Activated CD4-positive, CD25-positive, alpha-beta regulatory T cell treated with anti-CD3 and anti-CD28 coated beads, Interleukin-2, amount 50 U/mL, for 24 hours (primary cell): ENCODE data around the gene RHOF.

ENCODE experiments used
- ATAC-seq, 2 donors: fragments of 150-1000 bp; cut with Tn5 transposase; one replicate each; pipeline ENCODE4 v1.10.0; 2021; ENCODE audit warnings: mild to moderate bottlenecking in 1 of 2, moderate library complexity in 1 of 2

Gene RHOF

DNA sequence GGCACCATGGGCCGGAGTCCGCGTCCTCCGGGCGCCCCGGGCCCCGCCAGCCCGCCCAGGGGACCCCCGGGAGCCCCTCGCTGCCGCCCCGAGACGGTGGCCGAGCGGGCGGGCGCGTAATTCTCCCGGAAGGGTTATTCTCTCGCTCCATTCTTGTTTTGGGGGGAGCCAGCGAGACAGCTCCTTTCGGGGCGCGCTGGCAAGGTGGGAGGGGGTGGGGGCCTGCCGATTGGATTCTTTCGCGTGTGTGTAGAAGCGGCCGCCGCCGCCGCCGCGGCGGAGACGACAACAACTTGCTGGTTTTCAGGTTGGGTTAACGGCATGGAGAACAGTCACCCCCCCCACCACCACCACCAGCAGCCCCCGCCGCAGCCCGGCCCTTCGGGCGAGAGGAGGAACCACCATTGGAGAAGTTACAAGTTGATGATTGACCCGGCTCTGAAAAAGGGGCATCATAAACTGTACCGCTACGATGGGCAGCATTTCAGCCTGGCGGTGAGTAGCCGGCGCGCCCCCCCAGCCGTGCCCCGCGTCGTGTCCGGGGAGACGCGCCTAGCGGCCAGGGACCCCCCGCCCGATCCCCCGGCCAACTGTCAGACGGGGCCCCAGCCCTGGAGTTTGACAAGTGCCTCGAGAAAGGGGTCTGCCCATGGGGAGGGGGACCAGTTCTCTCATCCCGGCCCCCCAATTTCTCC, 11.1 kb upstream of the RHOF start:
- ATAC-seq, result no peak

- no peak for ATAC-seq
Observed at GRCh38 chr12:121803861-121804416, 10.5 kb upstream of the RHOF start, which contains the start of gene SETD1B. TSS of gene SETD1B (plus strand) at chr12:121804009. CDS start at chr12:121804738, 729 bp downstream.

- ATAC-seq, result peak; percentile 59 to 62
Observed at GRCh38 chr12:121802843-121803698, 9.6 kb upstream of the RHOF start.

GRCh38 chr12:121802485-121802842, 9.0 kb upstream of the RHOF start:
- no peak for ATAC-seq

GRCh38 chr12:121801595-121802484, 8.4 kb upstream of the RHOF start:
- peak; percentile 0 to 3 for ATAC-seq

GRCh38 chr12:121800694-121801594, 7.5 kb upstream of the RHOF start:
- peak; percentile 4 to 5 for ATAC-seq

DNA sequence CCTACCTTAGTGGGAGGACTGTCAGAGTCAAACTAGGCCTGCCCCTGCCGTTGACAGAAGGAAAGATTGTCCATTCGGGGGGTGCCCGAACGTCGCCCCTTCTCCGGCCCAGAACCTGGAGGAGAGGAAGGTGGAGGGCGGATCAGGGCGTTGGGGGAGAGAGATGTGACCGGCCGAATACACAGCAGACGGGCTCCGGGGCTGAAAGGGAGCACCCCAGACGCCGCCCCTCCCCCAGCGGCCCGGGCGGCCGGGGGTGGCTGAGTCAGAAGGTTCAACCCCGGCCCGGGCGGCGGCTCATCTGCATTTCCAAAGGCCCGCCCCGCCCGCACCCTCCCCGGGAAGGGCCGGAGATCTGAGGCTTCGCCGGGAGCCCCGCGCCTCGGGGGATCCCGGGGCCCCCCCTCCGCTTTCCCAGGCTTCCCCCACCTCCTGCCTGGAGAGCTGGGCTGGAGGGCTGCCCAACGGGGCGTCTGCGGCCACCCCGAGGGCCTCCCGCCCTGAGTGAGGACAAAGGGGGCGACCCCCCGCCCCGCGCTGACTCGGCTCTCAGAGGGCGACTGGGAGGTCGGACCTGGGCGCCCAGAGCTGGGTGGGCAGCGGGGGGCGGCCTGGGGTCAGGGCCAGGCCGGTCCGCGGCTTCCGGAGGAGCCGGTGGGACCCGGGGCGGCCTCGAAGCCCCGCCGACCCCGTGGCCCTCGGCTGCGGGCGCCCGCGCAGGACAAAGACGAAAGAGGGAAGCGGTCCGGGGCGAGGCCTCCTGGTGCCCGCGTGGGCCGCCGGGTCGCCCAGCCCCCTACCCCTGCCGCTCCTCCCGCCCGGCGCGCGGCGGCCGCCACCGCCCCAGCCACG, 6.6 kb upstream of the RHOF start:
- ATAC-seq, result peak; percentile 28 to 45

DNA sequence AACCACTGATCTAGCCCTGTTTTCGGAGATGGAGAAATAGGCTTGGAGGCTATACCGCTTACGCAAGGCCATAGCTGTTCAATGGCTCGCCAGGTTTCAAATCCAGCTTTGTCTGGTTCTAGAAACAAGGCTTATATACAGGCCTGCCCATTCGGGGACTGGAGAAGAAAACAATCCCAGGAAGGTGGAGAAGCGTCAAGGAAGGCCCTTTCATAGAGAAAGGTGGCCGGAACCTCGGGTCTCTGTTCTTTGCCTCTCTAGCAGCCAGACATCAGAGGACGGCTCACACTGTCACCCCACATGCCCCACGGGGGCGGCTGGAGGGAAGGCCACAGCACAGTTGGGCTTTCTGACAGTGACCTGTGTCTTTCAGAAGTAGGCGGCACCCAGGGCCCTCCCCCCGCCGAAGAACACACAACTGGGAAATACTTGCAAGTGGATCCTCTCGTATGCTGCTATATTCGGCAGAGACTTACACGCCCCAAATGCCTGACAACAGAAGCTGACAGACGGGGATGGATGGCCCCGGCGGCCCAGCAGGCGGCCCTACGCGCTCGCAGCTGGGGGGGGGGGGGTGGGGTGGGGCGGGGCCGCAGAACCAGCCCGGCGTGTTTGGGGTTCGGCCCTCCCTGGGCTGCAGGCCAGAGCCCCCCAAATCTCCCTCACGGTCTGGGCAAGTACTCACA, 5.8 kb upstream of the RHOF start:
- ATAC-seq, result peak in 1 of 2 donors; percentile 11

- no peak for ATAC-seq
Observed at GRCh38 chr12:121798787-121799155, 5.3 kb upstream of the RHOF start.

DNA sequence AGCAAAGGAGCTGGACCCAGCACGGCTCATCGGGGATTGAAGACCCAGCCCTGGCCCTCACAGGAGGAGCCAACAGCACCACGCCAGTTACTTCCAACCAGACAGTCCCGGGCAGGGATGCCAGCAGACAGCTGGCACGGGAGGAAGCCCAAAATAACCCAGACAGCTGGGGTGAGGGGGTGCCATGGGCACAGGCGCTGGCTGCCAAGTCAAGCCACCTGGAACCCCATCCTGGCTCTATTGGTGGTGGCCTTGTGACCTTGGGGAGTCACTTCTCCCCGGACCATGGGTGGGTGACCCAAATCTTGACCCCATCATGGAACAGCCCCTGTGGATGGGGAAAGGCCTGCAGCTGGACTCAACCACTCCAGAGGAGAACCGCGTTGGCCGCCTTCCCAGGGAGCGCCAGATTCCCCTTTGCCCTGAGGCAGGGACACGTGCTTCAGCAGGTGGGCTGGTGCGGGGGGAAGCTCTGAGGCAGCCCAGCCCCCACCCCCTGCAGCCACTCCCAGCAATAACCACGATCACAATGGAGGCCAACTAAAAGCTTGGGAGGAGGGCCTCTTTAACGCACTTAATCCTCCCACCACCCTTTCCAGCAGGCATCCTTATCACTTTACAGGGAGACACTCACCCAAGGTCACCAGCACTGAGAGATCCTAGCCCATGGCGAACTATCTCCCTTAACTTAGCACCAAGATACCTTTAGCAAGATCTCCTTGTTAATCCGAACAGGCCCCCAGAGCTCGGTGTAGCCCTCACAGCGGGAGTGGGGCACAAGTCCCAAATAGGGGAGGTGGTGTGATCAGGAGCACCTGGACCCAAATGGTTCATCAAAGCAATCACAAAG, 4.7 kb upstream of the RHOF start:
- no peak for ATAC-seq

- ATAC-seq, result no peak
Observed at GRCh38 chr12:121796855-121797751, 3.6 kb upstream of the RHOF start.

- peak; percentile 14 for ATAC-seq
Observed at GRCh38 chr12:121795034-121795968, 1.8 kb upstream of the RHOF start.

- peak; percentile 9 to 16 for ATAC-seq
Observed at GRCh38 chr12:121794534-121795033, 1.1 kb upstream of the RHOF start.

GRCh38 chr12:121793838-121794533, 498 bp upstream of the RHOF start:
- peak; percentile 67 to 72 for ATAC-seq

DNA sequence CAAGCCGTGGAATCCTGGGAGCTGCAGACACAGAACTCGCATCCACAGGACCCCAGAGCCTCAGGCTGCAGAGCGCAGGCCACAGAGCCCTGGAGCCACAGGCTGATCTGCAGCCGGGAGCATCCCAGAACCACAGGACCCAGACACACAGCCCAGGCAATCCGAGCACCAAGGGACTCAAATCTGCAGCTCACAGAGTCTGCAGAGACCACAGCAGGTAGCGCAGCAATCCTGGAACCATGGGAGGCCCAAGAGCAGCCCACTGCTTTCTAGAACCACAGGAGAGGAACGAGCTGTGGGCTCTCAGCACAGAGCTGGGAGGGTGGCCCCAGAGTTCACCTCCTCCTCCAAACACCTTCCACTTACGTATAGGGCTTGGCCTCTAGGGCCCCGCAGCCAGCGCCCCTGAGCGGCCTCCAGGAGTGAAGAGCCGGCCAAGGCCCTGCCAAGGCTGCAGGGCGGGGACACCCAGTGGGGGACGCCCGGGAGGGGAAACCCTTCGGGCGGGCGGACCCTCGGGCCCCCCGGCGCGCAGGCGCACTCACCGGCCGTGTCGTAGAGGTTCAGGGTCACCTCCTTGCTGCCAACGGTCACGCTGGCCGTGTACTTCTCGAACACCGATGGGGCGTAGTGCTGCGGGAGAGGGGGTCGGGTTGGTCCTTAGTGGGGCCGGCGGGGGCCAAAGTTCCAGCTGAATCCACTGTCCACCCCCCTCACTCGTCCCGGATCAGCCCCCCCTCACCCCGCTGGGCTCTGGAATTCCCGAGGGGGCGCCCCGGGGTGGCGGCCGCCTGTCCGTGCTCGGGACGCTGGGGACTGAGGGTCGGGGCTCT, 665 bp downstream of the RHOF start:
- ATAC-seq, result peak; percentile 3 to 4
